ENCODE measurements around the gene SNRPA1.
"Not testable (repeated sequence)": the region's sequence is repeated elsewhere in the genome, so short reads cannot be mapped to it uniquely, and the experiment has no call there.

SNRPA1 gene

GRCh38 chr15:101295607-101296161 lies 636 bp upstream of the SNRPA1 start:
- TF ChIP-seq MYC (IDR thresholded peaks at IDR 0.05; ENCODE audit: low read depth, low read length) (no peak), CTCF (IDR thresholded peaks at IDR 0.05; ENCODE audit: low read depth, low read length) (no peak), MAX (IDR thresholded peaks at IDR 0.05; ENCODE audit: low read depth, low read length) (no peak), POLR2A (IDR thresholded peaks at IDR 0.05; ENCODE audit: extremely low read depth, insufficient read length) (no peak)
- DNase-seq (ENCODE audit: low read depth) = no peak
- H3K4me3 ChIP-seq (ENCODE audit: low read depth, low read length) = peak overlapping the region; percentile 80

- TF ChIP-seq MYC (IDR thresholded peaks at IDR 0.05; ENCODE audit: low read depth, low read length) (no peak), CTCF (IDR thresholded peaks at IDR 0.05; ENCODE audit: low read depth, low read length) (no peak), POLR2A (IDR thresholded peaks at IDR 0.05; ENCODE audit: extremely low read depth, insufficient read length) (no peak), MAX (IDR thresholded peaks at IDR 0.05; ENCODE audit: low read depth, low read length) (no peak)
- no peak for DNase-seq (ENCODE audit: low read depth)
- peak overlapping the region; percentile 80 for H3K4me3 ChIP-seq (ENCODE audit: low read depth, low read length)
These were observed 1.9 kb downstream of the SNRPA1 start for GRCh38 chr15:101293122-101293521.

GRCh38 chr15:101288905-101289513 lies 6.0 kb downstream of the SNRPA1 start:
- peak; percentile 76 for DNase-seq (ENCODE audit: low read depth)
- H3K4me3 ChIP-seq (ENCODE audit: low read depth, low read length) = no peak overlapping the region
- TF ChIP-seq CTCF (IDR thresholded peaks at IDR 0.05; ENCODE audit: low read depth, low read length) = peak; percentile 64
- TF ChIP-seq MYC (IDR thresholded peaks at IDR 0.05; ENCODE audit: low read depth, low read length) = no peak

GRCh38 chr15:101287342-101287741 lies 7.7 kb downstream of the SNRPA1 start:
- not testable (repeated sequence) for DNase-seq (ENCODE audit: low read depth); H3K4me3 ChIP-seq (ENCODE audit: low read depth, low read length)

- no peak for TF ChIP-seq MAX (IDR thresholded peaks at IDR 0.05; ENCODE audit: low read depth, low read length)
- TF ChIP-seq CTCF (IDR thresholded peaks at IDR 0.05; ENCODE audit: low read depth, low read length) = no peak
- no peak for TF ChIP-seq MYC (IDR thresholded peaks at IDR 0.05; ENCODE audit: low read depth, low read length)
- no peak for TF ChIP-seq POLR2A (IDR thresholded peaks at IDR 0.05; ENCODE audit: extremely low read depth, insufficient read length)
- no peak overlapping the region for H3K4me3 ChIP-seq (ENCODE audit: low read depth, low read length)
- DNase-seq (ENCODE audit: low read depth) = no peak
These were observed 8.5 kb downstream of the SNRPA1 start for GRCh38 chr15:101286471-101287114.

GRCh38 chr15:101283931-101284330 lies 11.1 kb downstream of the SNRPA1 start:
- no peak for DNase-seq (ENCODE audit: low read depth)
- no peak overlapping the region for H3K4me3 ChIP-seq (ENCODE audit: low read depth, low read length)
- TF ChIP-seq MAX (IDR thresholded peaks at IDR 0.05; ENCODE audit: low read depth, low read length) = no peak
- no peak for TF ChIP-seq POLR2A (IDR thresholded peaks at IDR 0.05; ENCODE audit: extremely low read depth, insufficient read length)
- no peak for TF ChIP-seq MYC (IDR thresholded peaks at IDR 0.05; ENCODE audit: low read depth, low read length)
- TF ChIP-seq CTCF (IDR thresholded peaks at IDR 0.05; ENCODE audit: low read depth, low read length) = no peak
